Activated CD4-positive, alpha-beta T cell treated with anti-CD3 and anti-CD28 coated beads, Interleukin-2, amount 50 U/mL, for 4 hours (primary cell): ENCODE data around the gene SLAMF9.
A peak's percentile ranks its signal among the peaks of the same experiment; 100 is the strongest.

Experiments
- DNase-seq, 2 experiments: peaks; one replicate each; pipeline ENCODE4 v3.0.0-alpha.2; 2020

SLAMF9 gene

GRCh38 chr1:159945483-159946241 is 8.4 kb downstream of the SLAMF9 start, which contains the start of gene IGSF9:
Gene IGSF9, minus strand, starts transcription at chr1:159945613. Its CDS starts 2,159 bp downstream, at chr1:159943454.
- DNase-seq, result peak; percentile 71 to 72

- no peak for DNase-seq
Observed at GRCh38 chr1:159944623-159945455, 9.2 kb downstream of the SLAMF9 start.

GRCh38 chr1:159943908-159944622 is 10.0 kb downstream of the SLAMF9 start:
- no peak for DNase-seq

GRCh38 chr1:159943278-159943640 is 10.8 kb downstream of the SLAMF9 start:
- DNase-seq, result no peak

- DNase-seq, result no peak
Observed at GRCh38 chr1:159942632-159943277, 11.3 kb downstream of the SLAMF9 start.

- DNase-seq, result no peak
Observed at GRCh38 chr1:159941591-159942560, 12.2 kb downstream of the SLAMF9 start.

GRCh38 chr1:159941141-159941540 is 12.9 kb downstream of the SLAMF9 start:
- DNase-seq, result no peak

GRCh38 chr1:159940006-159940620 is 13.9 kb downstream of the SLAMF9 start:
- DNase-seq, result no peak

- no peak for DNase-seq
Observed at GRCh38 chr1:159939678-159940002, 14.4 kb downstream of the SLAMF9 start.

GRCh38 chr1:159938905-159939677 is 14.9 kb downstream of the SLAMF9 start:
- DNase-seq, result no peak

GRCh38 chr1:159938211-159938852 is 15.7 kb downstream of the SLAMF9 start:
- DNase-seq, result no peak

- no peak for DNase-seq
Observed at GRCh38 chr1:159937054-159937750, 16.8 kb downstream of the SLAMF9 start.

- peak; percentile 80 to 83 for DNase-seq
Observed at GRCh38 chr1:159936273-159936904, 17.6 kb downstream of the SLAMF9 start.

GRCh38 chr1:159935719-159936272 is 18.2 kb downstream of the SLAMF9 start:
- DNase-seq, result no peak

GRCh38 chr1:159935305-159935704 is 18.7 kb downstream of the SLAMF9 start:
- no peak for DNase-seq

- DNase-seq, result no peak
Observed at GRCh38 chr1:159934136-159935039, 19.6 kb downstream of the SLAMF9 start.

- DNase-seq, result no peak
Observed at GRCh38 chr1:159933347-159933746, 20.7 kb downstream of the SLAMF9 start.
